Suprapubic skin (tissue), 4 donors: ENCODE results near the gene SLC22A4. TPM values are rescaled to one million over a fixed set of nuclear protein-coding genes. Genes with fewer than 3 reads are reported as not detected.
A peak's percentile ranks its signal among the peaks of the same experiment; 100 is the strongest.

ENCODE experiments used
- DNase-seq, 2 donors: peaks; one replicate each; pipeline ENCODE4 v3.0.0-alpha.2; 2019; ENCODE audit warnings: low spot score in 2 of 2
- H3K27ac ChIP-seq: fragments of 200-600 bp; sonication (generic); one replicate; pipeline ENCODE4 v1.5.1; 2019
- H3K27me3 ChIP-seq: fragments of 200-600 bp; sonication (generic); one replicate; pipeline ENCODE4 v1.5.1; 2019
- H3K36me3 ChIP-seq: fragments of 200-600 bp; sonication (generic); one replicate; pipeline ENCODE4 v1.5.1; 2019
- H3K4me1 ChIP-seq: fragments of 200-600 bp; sonication (generic); one replicate; pipeline ENCODE4 v1.5.1; 2019
- H3K4me3 ChIP-seq: fragments of 200-600 bp; sonication (generic); one replicate; pipeline ENCODE4 v1.5.1; 2019; ENCODE audit warnings: mild to moderate bottlenecking
- H3K9me3 ChIP-seq: fragments of 200-600 bp; sonication (generic); one replicate; pipeline ENCODE4 v1.5.1; 2019
- CTCF ChIP-seq, 2 donors: fragments of 200-600 bp in 1 of 2; fragments of 450-650 bp in 1 of 2; sonication (generic) in 1 of 2; IDR thresholded peaks; one replicate each; pipeline ENCODE4 v1.5.1; 2016 to 2019; ENCODE audit warnings: antibody characterized with exemption in 2 of 2, mild to moderate bottlenecking in 1 of 2, moderate library complexity in 1 of 2
- EP300 ChIP-seq: sonication (generic); formaldehyde crosslinking; IDR thresholded peaks from one replicate; pipeline ENCODE4 v1.6.1; 2017; ENCODE audit warnings: antibody characterized with exemption
- POLR2A ChIP-seq, 2 donors: fragments of 450-650 bp; IDR thresholded peaks; one replicate each; pipeline ENCODE4 v1.6.1; 2017; ENCODE audit warnings: antibody characterized with exemption in 2 of 2, mild to moderate bottlenecking in 2 of 2, moderate library complexity in 2 of 2
- POLR2AphosphoS5 ChIP-seq, 3 donors: sonication (generic); formaldehyde crosslinking; IDR thresholded peaks; one replicate each; pipeline ENCODE4 v1.6.1; 2017; ENCODE audit warnings: antibody characterized with exemption in 3 of 3
- WGBS: methylation state at CpG from one replicate; pipeline ENCODE4 v1.1.5; 2018; 5-methylcytosine and 5-hydroxymethylcytosine counted together
- total RNA-seq, 4 donors: library from RNA; depleted of rRNA; stranded (reverse); fragments of >200 nt; gene quantifications; one replicate each; pipeline ENCODE4 v1.1.0, GENCODE V29; 2016

SLC22A4 gene
- total RNA-seq, 4 donors from 2014 or later: 0.32 to 1.9 (median 1.3) TPM

GRCh38 chr5:132372542-132372941 lies 78.3 kb downstream of the SLC22A4 start:
- TF ChIP-seq CTCF (IDR thresholded peaks at IDR 0.05) (no peak), POLR2AphosphoS5 (IDR thresholded peaks at IDR 0.05) (no peak), POLR2A (IDR thresholded peaks at IDR 0.05) (no peak), EP300 (no peak)
- Histone ChIP-seq H3K4me3 (no peak overlapping the region), H3K36me3 (no peaks in the 10 kb centered on the region), H3K27me3 (no peaks in the 10 kb centered on the region), H3K4me1 (peaks cover 51% of the 10 kb centered on the region), H3K27ac (no peak overlapping the region), H3K9me3 (no peaks in the 10 kb centered on the region)
- DNase-seq: no peak

GRCh38 chr5:132375957-132376356 lies 81.8 kb downstream of the SLC22A4 start:
- no peak for TF ChIP-seq CTCF (IDR thresholded peaks at IDR 0.05)
- TF ChIP-seq POLR2AphosphoS5 (IDR thresholded peaks at IDR 0.05): no peak
- no peak for TF ChIP-seq POLR2A (IDR thresholded peaks at IDR 0.05)
- no peak for TF ChIP-seq EP300
- peak overlapping the region; percentile 29 for H3K27ac ChIP-seq
- no peak for DNase-seq

GRCh38 chr5:132376694-132377641 lies 82.8 kb downstream of the SLC22A4 start:
- Histone ChIP-seq H3K36me3 (peaks cover 3% of the 10 kb centered on the region), H3K4me1 (peaks cover 38% of the 10 kb centered on the region), H3K4me3 (peak overlapping the region; percentile 18), H3K27ac (no peak overlapping the region), H3K9me3 (no peaks in the 10 kb centered on the region), H3K27me3 (no peaks in the 10 kb centered on the region)
- TF ChIP-seq CTCF (IDR thresholded peaks at IDR 0.05) (no peak), POLR2A (IDR thresholded peaks at IDR 0.05) (no peak), POLR2AphosphoS5 (IDR thresholded peaks at IDR 0.05) (no peak), EP300 (no peak)
- no peak for DNase-seq
- 59% methylated on average over 6 of the region's 16 CpGs for WGBS

More at GRCh38 chr5:132375957-132376356, 81.8 kb downstream of the SLC22A4 start:
- H3K4me1 ChIP-seq: peaks cover 44% of the 10 kb centered on the region
- WGBS: 100% methylated on average over 3 of the region's 3 CpGs
- H3K4me3 ChIP-seq: no peak overlapping the region
- H3K9me3 ChIP-seq: no peaks in the 10 kb centered on the region
- H3K36me3 ChIP-seq: peaks cover 3% of the 10 kb centered on the region
- no peaks in the 10 kb centered on the region for H3K27me3 ChIP-seq

GRCh38 chr5:132377738-132378137 lies 83.5 kb downstream of the SLC22A4 start:
- H3K4me1 ChIP-seq: peaks cover 31% of the 10 kb centered on the region
- 85% methylated on average over 6 of the region's 7 CpGs for WGBS
- peaks cover 3% of the 10 kb centered on the region for H3K36me3 ChIP-seq
- no peaks in the 10 kb centered on the region for H3K27me3 ChIP-seq
- no peak overlapping the region for H3K4me3 ChIP-seq
- no peak overlapping the region for H3K27ac ChIP-seq
- DNase-seq: no peak
- no peaks in the 10 kb centered on the region for H3K9me3 ChIP-seq
- TF ChIP-seq POLR2AphosphoS5 (IDR thresholded peaks at IDR 0.05) (no peak), CTCF (IDR thresholded peaks at IDR 0.05) (no peak), EP300 (no peak), POLR2A (IDR thresholded peaks at IDR 0.05) (no peak)

- H3K27me3 ChIP-seq: no peaks in the 10 kb centered on the region
- TF ChIP-seq EP300 (no peak), CTCF (IDR thresholded peaks at IDR 0.05) (no peak), POLR2A (IDR thresholded peaks at IDR 0.05) (no peak), POLR2AphosphoS5 (IDR thresholded peaks at IDR 0.05) (no peak)
- H3K4me1 ChIP-seq: peaks cover 31% of the 10 kb centered on the region
- H3K27ac ChIP-seq: no peak overlapping the region
- H3K4me3 ChIP-seq: no peak overlapping the region
- no peak for DNase-seq
- no peaks in the 10 kb centered on the region for H3K9me3 ChIP-seq
- WGBS: 61% methylated on average over 3 of the region's 3 CpGs
- H3K36me3 ChIP-seq: peaks cover 3% of the 10 kb centered on the region
Observed at GRCh38 chr5:132378580-132378979, 84.4 kb downstream of the SLC22A4 start.
